ENCODE measurements around the gene CIC. TPM values are rescaled to one million over a fixed set of nuclear protein-coding genes. Genes with fewer than 3 reads are reported as not detected.

CIC gene
- total and polyA plus RNA-seq, 2 of the 13 experiments (the other 11 are each of a cell fraction or from before 2014, with no cell fraction given): 5.9 to 8.0 TPM

GRCh38 chr19:42268142-42268703 lies 829 bp upstream of the CIC start (continued):
- TF ChIP-seq PAXIP1 (CRISPR knock-in tag; conservative IDR thresholded peaks at IDR 0.05): peak; percentile 89
- TF ChIP-seq ZNF329 (CRISPR knock-in tag; IDR thresholded peaks at IDR 0.05; ENCODE audit: low read depth): no peak
- TF ChIP-seq, protein P1, sequence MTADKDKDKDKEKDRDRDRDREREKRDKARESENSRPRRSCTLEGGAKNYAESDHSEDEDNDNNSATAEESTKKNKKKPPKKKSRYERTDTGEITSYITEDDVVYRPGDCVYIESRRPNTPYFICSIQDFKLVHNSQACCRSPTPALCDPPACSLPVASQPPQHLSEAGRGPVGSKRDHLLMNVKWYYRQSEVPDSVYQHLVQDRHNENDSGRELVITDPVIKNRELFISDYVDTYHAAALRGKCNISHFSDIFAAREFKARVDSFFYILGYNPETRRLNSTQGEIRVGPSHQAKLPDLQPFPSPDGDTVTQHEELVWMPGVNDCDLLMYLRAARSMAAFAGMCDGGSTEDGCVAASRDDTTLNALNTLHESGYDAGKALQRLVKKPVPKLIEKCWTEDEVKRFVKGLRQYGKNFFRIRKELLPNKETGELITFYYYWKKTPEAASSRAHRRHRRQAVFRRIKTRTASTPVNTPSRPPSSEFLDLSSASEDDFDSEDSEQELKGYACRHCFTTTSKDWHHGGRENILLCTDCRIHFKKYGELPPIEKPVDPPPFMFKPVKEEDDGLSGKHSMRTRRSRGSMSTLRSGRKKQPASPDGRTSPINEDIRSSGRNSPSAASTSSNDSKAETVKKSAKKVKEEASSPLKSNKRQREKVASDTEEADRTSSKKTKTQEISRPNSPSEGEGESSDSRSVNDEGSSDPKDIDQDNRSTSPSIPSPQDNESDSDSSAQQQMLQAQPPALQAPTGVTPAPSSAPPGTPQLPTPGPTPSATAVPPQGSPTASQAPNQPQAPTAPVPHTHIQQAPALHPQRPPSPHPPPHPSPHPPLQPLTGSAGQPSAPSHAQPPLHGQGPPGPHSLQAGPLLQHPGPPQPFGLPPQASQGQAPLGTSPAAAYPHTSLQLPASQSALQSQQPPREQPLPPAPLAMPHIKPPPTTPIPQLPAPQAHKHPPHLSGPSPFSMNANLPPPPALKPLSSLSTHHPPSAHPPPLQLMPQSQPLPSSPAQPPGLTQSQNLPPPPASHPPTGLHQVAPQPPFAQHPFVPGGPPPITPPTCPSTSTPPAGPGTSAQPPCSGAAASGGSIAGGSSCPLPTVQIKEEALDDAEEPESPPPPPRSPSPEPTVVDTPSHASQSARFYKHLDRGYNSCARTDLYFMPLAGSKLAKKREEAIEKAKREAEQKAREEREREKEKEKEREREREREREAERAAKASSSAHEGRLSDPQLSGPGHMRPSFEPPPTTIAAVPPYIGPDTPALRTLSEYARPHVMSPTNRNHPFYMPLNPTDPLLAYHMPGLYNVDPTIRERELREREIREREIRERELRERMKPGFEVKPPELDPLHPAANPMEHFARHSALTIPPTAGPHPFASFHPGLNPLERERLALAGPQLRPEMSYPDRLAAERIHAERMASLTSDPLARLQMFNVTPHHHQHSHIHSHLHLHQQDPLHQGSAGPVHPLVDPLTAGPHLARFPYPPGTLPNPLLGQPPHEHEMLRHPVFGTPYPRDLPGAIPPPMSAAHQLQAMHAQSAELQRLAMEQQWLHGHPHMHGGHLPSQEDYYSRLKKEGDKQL (CRISPR knock-in tag; IDR thresholded peaks at IDR 0.05; ENCODE audit: low read depth): no peak
- TF ChIP-seq KMT2B (CRISPR knock-in tag; IDR thresholded peaks at IDR 0.05): peak; percentile 36; the same call in 1 of the 2 replicates
- 0 out of 2 replicates have a peak, but pooled peaks have one; percentile 28 for TF ChIP-seq ZNF746 (CRISPR knock-in tag; IDR thresholded peaks at IDR 0.05)
- TF ChIP-seq KLF16 (CRISPR knock-in tag; IDR thresholded peaks at IDR 0.05): peak in 1 of 2 experiments; percentile 60; a peak in 1 of 4 replicates
- TF ChIP-seq RCOR2 (CRISPR knock-in tag; IDR thresholded peaks at IDR 0.05): no peak
- TF ChIP-seq SRSF1 (optimal IDR thresholded peaks at IDR 0.05; ENCODE audit: low read depth, low read length): peak; percentile 29
- no peak for TF ChIP-seq DBP (CRISPR knock-in tag; IDR thresholded peaks at IDR 0.05; ENCODE audit: not compliant biosample characterization)
- peak; percentile 98 for TF ChIP-seq JUN (CRISPR knock-in tag; IDR thresholded peaks at IDR 0.05)
- TF ChIP-seq NR2F6 (IDR thresholded peaks at IDR 0.05): no peak
- TF ChIP-seq NR2F6 (CRISPR knock-in tag; IDR thresholded peaks at IDR 0.05): no peak
- TF ChIP-seq, protein P2, sequence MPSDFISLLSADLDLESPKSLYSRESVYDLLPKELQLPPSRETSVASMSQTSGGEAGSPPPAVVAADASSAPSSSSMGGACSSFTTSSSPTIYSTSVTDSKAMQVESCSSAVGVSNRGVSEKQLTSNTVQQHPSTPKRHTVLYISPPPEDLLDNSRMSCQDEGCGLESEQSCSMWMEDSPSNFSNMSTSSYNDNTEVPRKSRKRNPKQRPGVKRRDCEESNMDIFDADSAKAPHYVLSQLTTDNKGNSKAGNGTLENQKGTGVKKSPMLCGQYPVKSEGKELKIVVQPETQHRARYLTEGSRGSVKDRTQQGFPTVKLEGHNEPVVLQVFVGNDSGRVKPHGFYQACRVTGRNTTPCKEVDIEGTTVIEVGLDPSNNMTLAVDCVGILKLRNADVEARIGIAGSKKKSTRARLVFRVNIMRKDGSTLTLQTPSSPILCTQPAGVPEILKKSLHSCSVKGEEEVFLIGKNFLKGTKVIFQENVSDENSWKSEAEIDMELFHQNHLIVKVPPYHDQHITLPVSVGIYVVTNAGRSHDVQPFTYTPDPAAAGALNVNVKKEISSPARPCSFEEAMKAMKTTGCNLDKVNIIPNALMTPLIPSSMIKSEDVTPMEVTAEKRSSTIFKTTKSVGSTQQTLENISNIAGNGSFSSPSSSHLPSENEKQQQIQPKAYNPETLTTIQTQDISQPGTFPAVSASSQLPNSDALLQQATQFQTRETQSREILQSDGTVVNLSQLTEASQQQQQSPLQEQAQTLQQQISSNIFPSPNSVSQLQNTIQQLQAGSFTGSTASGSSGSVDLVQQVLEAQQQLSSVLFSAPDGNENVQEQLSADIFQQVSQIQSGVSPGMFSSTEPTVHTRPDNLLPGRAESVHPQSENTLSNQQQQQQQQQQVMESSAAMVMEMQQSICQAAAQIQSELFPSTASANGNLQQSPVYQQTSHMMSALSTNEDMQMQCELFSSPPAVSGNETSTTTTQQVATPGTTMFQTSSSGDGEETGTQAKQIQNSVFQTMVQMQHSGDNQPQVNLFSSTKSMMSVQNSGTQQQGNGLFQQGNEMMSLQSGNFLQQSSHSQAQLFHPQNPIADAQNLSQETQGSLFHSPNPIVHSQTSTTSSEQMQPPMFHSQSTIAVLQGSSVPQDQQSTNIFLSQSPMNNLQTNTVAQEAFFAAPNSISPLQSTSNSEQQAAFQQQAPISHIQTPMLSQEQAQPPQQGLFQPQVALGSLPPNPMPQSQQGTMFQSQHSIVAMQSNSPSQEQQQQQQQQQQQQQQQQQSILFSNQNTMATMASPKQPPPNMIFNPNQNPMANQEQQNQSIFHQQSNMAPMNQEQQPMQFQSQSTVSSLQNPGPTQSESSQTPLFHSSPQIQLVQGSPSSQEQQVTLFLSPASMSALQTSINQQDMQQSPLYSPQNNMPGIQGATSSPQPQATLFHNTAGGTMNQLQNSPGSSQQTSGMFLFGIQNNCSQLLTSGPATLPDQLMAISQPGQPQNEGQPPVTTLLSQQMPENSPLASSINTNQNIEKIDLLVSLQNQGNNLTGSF (CRISPR knock-in tag; IDR thresholded peaks at IDR 0.05): no peak
- no peak for TF ChIP-seq ZNF101 (CRISPR knock-in tag; IDR thresholded peaks at IDR 0.05; ENCODE audit: borderline replicate concordance, low read depth)
- TF ChIP-seq HDAC2 (CRISPR knock-in tag; IDR thresholded peaks at IDR 0.05): 0 out of 2 replicates have a peak, but pooled peaks have one; percentile 16
